Upper lobe of left lung (tissue), 6 donors: ENCODE measurements around the gene GLP1R. TPM values are rescaled to one million over a fixed set of nuclear protein-coding genes. Genes with fewer than 3 reads are reported as not detected.

Experiments
- ATAC-seq, 2 donors: fragments of 200-7000 bp; cut with Tn5 transposase; one replicate each; pipeline ENCODE4 v1.9.1; 2022; ENCODE audit warnings: mild to moderate bottlenecking in 2 of 2, moderate library complexity in 2 of 2; ENCODE audit not compliant: low FRiP score in 2 of 2
- DNase-seq, 2 donors: peaks; one replicate each; pipeline ENCODE4 v3.0.0-alpha.2; 2019 to 2020
- H3K27ac ChIP-seq, 4 donors: fragments of 200-600 bp; sonication (generic); one replicate each; pipeline ENCODE4 v1.5.1; 2016 to 2019
- H3K27me3 ChIP-seq, 4 donors: fragments of 200-600 bp; sonication (generic); one replicate each; pipeline ENCODE4 v1.5.1; 2017 to 2019
- H3K36me3 ChIP-seq, 4 donors: fragments of 200-600 bp; sonication (generic); one replicate each; pipeline ENCODE4 v1.5.1; 2016 to 2019
- H3K4me1 ChIP-seq, 4 donors: fragments of 200-600 bp; sonication (generic); one replicate each; pipeline ENCODE4 v1.5.1; 2018 to 2019
- H3K4me3 ChIP-seq, 4 donors: fragments of 200-600 bp; sonication (generic); one replicate each; pipeline ENCODE4 v1.5.1; 2017 to 2019; ENCODE audit warnings: mild to moderate bottlenecking in 2 of 4, moderate library complexity in 1 of 4
- H3K9me3 ChIP-seq, 4 donors: fragments of 200-600 bp; sonication (generic); one replicate each; pipeline ENCODE4 v1.5.1; 2018 to 2019
- EP300 ChIP-seq, 4 donors: sonication (generic); formaldehyde crosslinking; IDR thresholded peaks; one replicate each; pipeline ENCODE4 v1.5.1; 2017; ENCODE audit warnings: antibody characterized with exemption in 4 of 4, control low read depth in 2 of 4
- POLR2A ChIP-seq, 4 donors: fragments of 450-650 bp; IDR thresholded peaks; one replicate each; pipeline ENCODE4 v1.5.1; 2016 to 2017; ENCODE audit warnings: antibody characterized with exemption in 4 of 4, mild to moderate bottlenecking in 2 of 4
- POLR2AphosphoS5 ChIP-seq, 2 donors: sonication (generic); formaldehyde crosslinking; IDR thresholded peaks; one replicate each; pipeline ENCODE4 v1.5.1; 2017; ENCODE audit warnings: antibody characterized with exemption in 2 of 2
- WGBS, 2 donors: methylation state at CpG; one replicate each; pipeline ENCODE4 v1.1.5; 2017 to 2018; 5-methylcytosine and 5-hydroxymethylcytosine counted together
- total RNA-seq, 6 donors: library from RNA; depleted of rRNA in 4 of 6; stranded (reverse); fragments of >200 nt in 4 of 6; gene quantifications; one replicate each; pipeline versions ENCODE4 v1.1.0 to v1.2.1, GENCODE V29; 2016 to 2021
- TF ChIP-seq, protein P1 (sequence below), 6 experiments: fragments of 450-650 bp in 4 of 6; fragments of 200-600 bp in 2 of 6; sonication (generic) in 2 of 6; IDR thresholded peaks; one replicate each; pipeline ENCODE4 v1.5.1; 2016 to 2019; ENCODE audit warnings: antibody characterized with exemption in 6 of 6
- donor health status: DM: no; HTN: no; CAD: no; lungs with moderate emphysema.
- donor health status: DM: no; HTN: yes; CAD: no; lungs with severe emphysema.

Gene GLP1R
- total RNA-seq, 6 donors from 2014 or later: 0.09 to 0.24 TPM; not detected in 4

DNA sequence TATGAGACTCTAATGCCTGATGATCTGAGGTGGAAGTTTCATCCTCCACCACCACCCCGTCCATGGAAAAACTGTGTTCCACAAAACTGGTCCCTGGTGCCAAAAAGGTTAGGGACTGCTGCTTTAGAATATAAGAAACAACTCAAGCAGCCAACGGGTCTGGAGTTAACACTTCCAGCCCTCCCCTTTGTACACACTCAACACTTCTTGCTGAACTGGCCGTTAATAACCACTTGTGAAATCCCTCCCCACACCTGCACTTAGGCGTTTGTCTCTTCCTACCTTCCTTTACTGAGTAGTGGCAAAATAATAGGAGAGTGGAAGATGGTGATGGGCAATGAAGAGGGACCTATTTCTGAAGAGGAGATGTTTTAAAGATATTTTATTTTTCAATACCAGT, 55.9 kb downstream of the GLP1R start:
- peaks cover 0 to 12% (median 3%) of the 10 kb centered on the region in 4 donors for H3K4me1 ChIP-seq
- no peak overlapping the region for H3K4me3 ChIP-seq
- H3K9me3 ChIP-seq: no peaks in the 10 kb centered on the region
- 53 to 57% methylated on average over 4 of the region's 4 CpGs for WGBS, 2 donors
- peaks cover 0 to 18% (median 4%) of the 10 kb centered on the region in 4 donors for H3K36me3 ChIP-seq
- H3K27me3 ChIP-seq: no peaks in the 10 kb centered on the region
- DNase-seq (peak in 1 of 2 donors; percentile 58), ATAC-seq (no peak)
- TF ChIP-seq, protein P1, sequence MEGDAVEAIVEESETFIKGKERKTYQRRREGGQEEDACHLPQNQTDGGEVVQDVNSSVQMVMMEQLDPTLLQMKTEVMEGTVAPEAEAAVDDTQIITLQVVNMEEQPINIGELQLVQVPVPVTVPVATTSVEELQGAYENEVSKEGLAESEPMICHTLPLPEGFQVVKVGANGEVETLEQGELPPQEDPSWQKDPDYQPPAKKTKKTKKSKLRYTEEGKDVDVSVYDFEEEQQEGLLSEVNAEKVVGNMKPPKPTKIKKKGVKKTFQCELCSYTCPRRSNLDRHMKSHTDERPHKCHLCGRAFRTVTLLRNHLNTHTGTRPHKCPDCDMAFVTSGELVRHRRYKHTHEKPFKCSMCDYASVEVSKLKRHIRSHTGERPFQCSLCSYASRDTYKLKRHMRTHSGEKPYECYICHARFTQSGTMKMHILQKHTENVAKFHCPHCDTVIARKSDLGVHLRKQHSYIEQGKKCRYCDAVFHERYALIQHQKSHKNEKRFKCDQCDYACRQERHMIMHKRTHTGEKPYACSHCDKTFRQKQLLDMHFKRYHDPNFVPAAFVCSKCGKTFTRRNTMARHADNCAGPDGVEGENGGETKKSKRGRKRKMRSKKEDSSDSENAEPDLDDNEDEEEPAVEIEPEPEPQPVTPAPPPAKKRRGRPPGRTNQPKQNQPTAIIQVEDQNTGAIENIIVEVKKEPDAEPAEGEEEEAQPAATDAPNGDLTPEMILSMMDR (IDR thresholded peaks at IDR 0.05): no peak
- no peak for TF ChIP-seq EP300 (IDR thresholded peaks at IDR 0.05)
- no peak overlapping the region for H3K27ac ChIP-seq

DNA sequence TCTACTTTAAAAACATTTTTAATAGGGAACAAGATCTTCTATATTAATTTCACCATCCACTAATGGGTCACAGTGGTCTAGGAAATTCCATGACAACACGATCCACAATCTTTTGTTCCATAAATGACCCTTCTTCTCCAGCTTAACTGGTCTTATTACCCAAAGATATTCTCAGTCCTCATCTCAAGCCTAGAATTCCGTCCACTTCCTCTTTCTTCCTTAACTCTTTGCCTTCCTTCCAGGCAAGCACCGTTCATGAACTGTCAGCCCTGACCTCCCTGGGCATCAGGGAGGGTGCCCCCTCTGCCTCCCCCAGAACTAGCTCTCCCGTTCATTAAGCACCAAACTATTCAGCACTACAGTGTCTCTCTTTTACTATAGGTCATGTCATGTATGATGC, 58.5 kb downstream of the GLP1R start:
- TF ChIP-seq, protein P1 (IDR thresholded peaks at IDR 0.05): no peak
- TF ChIP-seq POLR2AphosphoS5 (IDR thresholded peaks at IDR 0.05) (no peak), EP300 (IDR thresholded peaks at IDR 0.05) (no peak), POLR2A (IDR thresholded peaks at IDR 0.05) (no peak)
- DNase-seq: no peak

DNA sequence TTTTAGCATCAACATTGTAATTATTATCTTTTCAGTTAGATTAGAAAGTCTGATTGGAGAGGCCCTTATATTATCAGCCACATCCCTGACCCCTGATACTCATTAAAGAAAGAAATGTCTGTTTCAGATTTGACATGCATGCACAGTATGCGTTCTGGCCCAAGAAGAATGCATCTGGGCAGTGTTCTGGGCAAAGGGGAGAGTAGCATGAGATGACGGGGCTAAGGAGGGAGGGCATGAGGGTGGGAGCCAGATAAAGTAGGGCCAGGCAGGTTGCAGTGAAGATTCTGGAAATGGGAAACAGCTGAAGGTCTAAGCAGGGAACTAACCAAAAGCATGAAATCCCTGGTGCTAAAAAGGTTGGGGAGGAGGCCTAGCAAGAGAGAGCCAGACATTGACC, 59.1 kb downstream of the GLP1R start:
- DNase-seq (no peak), ATAC-seq (no peak)
- TF ChIP-seq EP300 (IDR thresholded peaks at IDR 0.05): no peak
- no peak for TF ChIP-seq POLR2AphosphoS5 (IDR thresholded peaks at IDR 0.05)
- TF ChIP-seq, protein P1 (IDR thresholded peaks at IDR 0.05): no peak
- TF ChIP-seq POLR2A (IDR thresholded peaks at IDR 0.05): no peak
- Histone ChIP-seq H3K9me3 (no peaks in the 10 kb centered on the region), H3K27me3 (no peaks in the 10 kb centered on the region), H3K36me3 (peaks cover 2 to 33% (median 6%) of the 10 kb centered on the region in 4 donors), H3K4me3 (no peak overlapping the region), H3K27ac (no peak overlapping the region), H3K4me1 (peaks cover 0 to 12% (median 3%) of the 10 kb centered on the region in 4 donors)
- 44 to 66% methylated on average over 2 of the region's 2 CpGs for WGBS, 2 donors

More for the DNA sequence above, 58.5 kb downstream of the GLP1R start:
- peaks cover 0 to 12% (median 3%) of the 10 kb centered on the region in 4 donors for H3K4me1 ChIP-seq
- no peak overlapping the region for H3K27ac ChIP-seq
- no peak for ATAC-seq
- no peaks in the 10 kb centered on the region for H3K27me3 ChIP-seq
- H3K4me3 ChIP-seq: no peak overlapping the region
- no peaks in the 10 kb centered on the region for H3K9me3 ChIP-seq
- H3K36me3 ChIP-seq: peaks cover 2 to 33% (median 6%) of the 10 kb centered on the region in 4 donors
- 63 to 74% methylated on average over 4 of the region's 4 CpGs for WGBS, 2 donors

DNA sequence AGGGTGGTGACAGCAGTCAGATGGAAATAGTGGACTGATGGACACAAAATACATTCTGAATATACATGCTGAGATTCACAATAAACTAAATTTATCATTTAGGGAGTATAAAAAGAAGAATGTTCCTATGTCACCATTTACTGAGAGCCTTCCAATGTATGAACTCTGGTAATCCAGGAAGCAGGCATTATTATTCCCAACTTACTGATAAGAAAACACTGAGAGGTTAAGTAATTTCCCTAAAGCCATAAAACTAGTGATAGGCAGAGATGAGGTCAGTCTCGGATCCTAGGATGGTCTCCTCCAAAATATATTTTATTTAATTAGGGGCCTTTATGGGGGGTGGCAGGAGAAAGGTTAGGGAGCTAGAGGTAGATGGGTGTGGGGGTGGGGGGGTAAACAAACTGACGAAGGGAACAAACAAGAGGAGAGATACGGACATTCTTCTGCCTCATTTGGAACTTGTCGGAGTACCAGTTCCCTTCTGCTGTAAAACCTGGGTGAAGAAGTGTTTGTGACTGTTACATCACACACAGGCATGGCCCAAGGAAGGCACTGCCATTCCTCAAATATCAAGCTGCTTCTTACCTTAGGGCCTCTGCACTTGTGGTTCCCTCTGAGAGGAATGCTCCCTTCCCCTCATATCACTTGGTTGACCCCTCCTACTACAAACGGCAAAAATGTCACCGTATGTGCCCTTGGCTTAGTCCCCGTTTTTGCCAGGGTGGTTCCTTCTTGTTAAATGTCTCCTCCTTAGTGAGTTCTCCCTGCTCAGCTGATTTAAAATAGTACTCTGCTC, 59.7 kb downstream of the GLP1R start:
- H3K4me1 ChIP-seq: peaks cover under 1 to 12% (median 3%) of the 10 kb centered on the region in 4 donors
- no peak overlapping the region for H3K4me3 ChIP-seq
- 85 to 86% methylated on average over 7 of the region's 7 CpGs for WGBS, 2 donors
- no peak for ATAC-seq
- H3K36me3 ChIP-seq: peaks cover 2 to 33% (median 6%) of the 10 kb centered on the region in 4 donors
- TF ChIP-seq EP300 (IDR thresholded peaks at IDR 0.05) (no peak), POLR2AphosphoS5 (IDR thresholded peaks at IDR 0.05) (no peak), POLR2A (IDR thresholded peaks at IDR 0.05) (no peak)
- TF ChIP-seq, protein P1 (IDR thresholded peaks at IDR 0.05): no peak
- no peaks in the 10 kb centered on the region for H3K27me3 ChIP-seq
- DNase-seq: no peak
- no peaks in the 10 kb centered on the region for H3K9me3 ChIP-seq
- no peak overlapping the region for H3K27ac ChIP-seq
